ENCODE measurements around the gene DEK. TPM values are rescaled to one million over a fixed set of nuclear protein-coding genes. Genes with fewer than 3 reads are reported as not detected.

DEK gene
- total and polyA plus RNA-seq, 2 donors (not counting 1 experiment from before 2014, with no cell fraction given), result 13.6 to 114 TPM

DNA sequence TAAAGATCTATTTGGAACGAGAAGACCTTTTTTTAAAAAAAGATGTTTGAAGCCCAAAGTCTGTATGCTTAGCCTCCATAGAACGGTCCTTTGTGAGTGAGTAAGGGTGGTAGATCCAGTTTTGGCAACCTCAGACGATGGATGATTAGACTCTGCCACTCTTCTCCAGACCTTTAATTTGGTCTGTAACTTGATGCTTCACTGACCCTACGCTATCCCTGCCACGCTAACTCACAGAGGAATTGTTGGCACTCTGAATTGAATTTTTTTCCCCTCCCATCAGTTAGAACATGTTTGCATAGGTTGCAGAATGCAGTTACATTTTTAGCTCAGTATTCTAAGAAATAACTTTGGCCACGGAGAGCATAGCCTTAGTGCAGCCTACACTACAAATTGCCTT lies 15.8 kb upstream of the DEK start:
- TF ChIP-seq EZH2 (IDR thresholded peaks at IDR 0.05; ENCODE audit: borderline replicate concordance, insufficient read depth, low read depth, low read length, poor library complexity, severe bottlenecking), result no peak
- TF ChIP-seq, protein P1, sequence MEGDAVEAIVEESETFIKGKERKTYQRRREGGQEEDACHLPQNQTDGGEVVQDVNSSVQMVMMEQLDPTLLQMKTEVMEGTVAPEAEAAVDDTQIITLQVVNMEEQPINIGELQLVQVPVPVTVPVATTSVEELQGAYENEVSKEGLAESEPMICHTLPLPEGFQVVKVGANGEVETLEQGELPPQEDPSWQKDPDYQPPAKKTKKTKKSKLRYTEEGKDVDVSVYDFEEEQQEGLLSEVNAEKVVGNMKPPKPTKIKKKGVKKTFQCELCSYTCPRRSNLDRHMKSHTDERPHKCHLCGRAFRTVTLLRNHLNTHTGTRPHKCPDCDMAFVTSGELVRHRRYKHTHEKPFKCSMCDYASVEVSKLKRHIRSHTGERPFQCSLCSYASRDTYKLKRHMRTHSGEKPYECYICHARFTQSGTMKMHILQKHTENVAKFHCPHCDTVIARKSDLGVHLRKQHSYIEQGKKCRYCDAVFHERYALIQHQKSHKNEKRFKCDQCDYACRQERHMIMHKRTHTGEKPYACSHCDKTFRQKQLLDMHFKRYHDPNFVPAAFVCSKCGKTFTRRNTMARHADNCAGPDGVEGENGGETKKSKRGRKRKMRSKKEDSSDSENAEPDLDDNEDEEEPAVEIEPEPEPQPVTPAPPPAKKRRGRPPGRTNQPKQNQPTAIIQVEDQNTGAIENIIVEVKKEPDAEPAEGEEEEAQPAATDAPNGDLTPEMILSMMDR (IDR thresholded peaks at IDR 0.05), result no peak
- Histone ChIP-seq H4K20me1 (ENCODE audit: control insufficient read depth, insufficient read depth, low read length, poor library complexity, severe bottlenecking) (no peaks in the 10 kb centered on the region), H3K4me2 (replicated peaks; ENCODE audit: low read depth, low read length, poor library complexity, severe bottlenecking) (no peak overlapping the region), H3K27me3 (replicated peaks in 1 of 4; ENCODE audit: control extremely low read depth in 1 of 4, control insufficient read depth in 3 of 4, insufficient read depth in 4 of 4, low read length in 3 of 4) (peaks cover 2 to 31% (median 18%) of the 10 kb centered on the region in 4 experiments), H3K79me2 (ENCODE audit: control insufficient read depth, insufficient read depth, low read length) (no peaks in the 10 kb centered on the region), H3K4me1 (ENCODE audit: control insufficient read depth in 2 of 2, insufficient read depth in 2 of 2, low read length in 2 of 2) (peaks cover 8 to 10% of the 10 kb centered on the region in 2 donors), H3K36me3 (replicated peaks in 1 of 2; ENCODE audit: control extremely low read depth in 1 of 2, control insufficient read depth in 1 of 2, extremely low read depth in 1 of 2, insufficient read depth in 2 of 2, low read length in 1 of 2) (no peaks in the 10 kb centered on the region), H3K27ac (ENCODE audit: low read length in 2 of 2) (no peak overlapping the region), H3K4me3 (ENCODE audit: control extremely low read depth in 1 of 5, extremely low read depth in 1 of 5, insufficient read depth in 1 of 5, low read depth in 2 of 5, low read length in 4 of 5) (no peak overlapping the region), H2AFZ (ENCODE audit: insufficient read depth, low read depth, low read length, poor library complexity, severe bottlenecking) (no peak overlapping the region), H3K9ac (ENCODE audit: low read length) (no peak overlapping the region), H3K9me3 (ENCODE audit: control extremely low read depth in 1 of 3, control insufficient read depth in 2 of 3, insufficient read depth in 1 of 3, low read length in 2 of 3) (no peaks in the 10 kb centered on the region)
- 93% methylated on average over 3 of the region's 6 CpGs for WGBS (ENCODE audit: insufficient coverage)
- Mint-ChIP-seq H3K27me3 (peaks cover 52% of the 10 kb centered on the region), H3K4me1 (peaks cover 7% of the 10 kb centered on the region), H3K27ac (no peak overlapping the region), H3K9me3 (ENCODE audit: insufficient read depth) (no peaks in the 10 kb centered on the region), H3K4me3 (no peak overlapping the region)
- no peak for ATAC-seq (ENCODE audit: low read depth)
- DNase-seq, result no peak
- ChIA-PET CTCF (no interaction called here), POLR2A (no interaction called here)
- intact Hi-C loops (cut with micrococcal nuclease), result no loop called here

DNA sequence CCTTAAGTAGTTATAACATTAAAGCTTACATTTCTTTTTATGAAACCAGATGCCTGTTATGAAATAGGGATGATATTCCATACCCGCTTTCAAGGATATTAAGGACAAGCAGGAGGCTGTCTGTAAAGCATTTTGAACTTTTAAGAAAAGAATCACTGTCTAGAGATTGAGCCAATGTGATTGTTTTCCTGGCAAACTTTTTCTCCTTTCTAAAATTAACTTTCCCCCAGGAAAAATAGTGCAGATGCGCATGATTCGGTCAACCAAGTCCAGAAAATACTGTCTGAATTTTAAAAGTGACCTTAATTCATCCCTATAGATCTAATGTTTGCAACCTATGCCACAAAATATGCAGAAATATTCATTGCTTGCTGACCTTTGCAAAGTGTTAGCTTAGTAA lies 15.1 kb upstream of the DEK start:
- intact Hi-C loops (cut with micrococcal nuclease), result no loop called here
- peaks cover 56% of the 10 kb centered on the region for H3K27me3 Mint-ChIP-seq

More for the DNA sequence above, 15.1 kb upstream of the DEK start:
- TF ChIP-seq, protein P1 (IDR thresholded peaks at IDR 0.05), result no peak
- TF ChIP-seq EZH2 (IDR thresholded peaks at IDR 0.05; ENCODE audit: borderline replicate concordance, insufficient read depth, low read depth, low read length, poor library complexity, severe bottlenecking), result no peak
- Histone ChIP-seq H3K9ac (ENCODE audit: low read length) (no peak overlapping the region), H3K27ac (ENCODE audit: low read length in 2 of 2) (no peak overlapping the region), H3K4me3 (ENCODE audit: control extremely low read depth in 1 of 5, extremely low read depth in 1 of 5, insufficient read depth in 1 of 5, low read depth in 2 of 5, low read length in 4 of 5) (no peak overlapping the region), H3K36me3 (replicated peaks in 1 of 2; ENCODE audit: control extremely low read depth in 1 of 2, control insufficient read depth in 1 of 2, extremely low read depth in 1 of 2, insufficient read depth in 2 of 2, low read length in 1 of 2) (no peaks in the 10 kb centered on the region), H2AFZ (ENCODE audit: insufficient read depth, low read depth, low read length, poor library complexity, severe bottlenecking) (no peak overlapping the region), H4K20me1 (ENCODE audit: control insufficient read depth, insufficient read depth, low read length, poor library complexity, severe bottlenecking) (no peaks in the 10 kb centered on the region), H3K79me2 (ENCODE audit: control insufficient read depth, insufficient read depth, low read length) (no peaks in the 10 kb centered on the region), H3K9me3 (ENCODE audit: control extremely low read depth in 1 of 3, control insufficient read depth in 2 of 3, insufficient read depth in 1 of 3, low read length in 2 of 3) (no peaks in the 10 kb centered on the region), H3K4me2 (replicated peaks; ENCODE audit: low read depth, low read length, poor library complexity, severe bottlenecking) (no peak overlapping the region), H3K27me3 (replicated peaks in 1 of 4; ENCODE audit: control extremely low read depth in 1 of 4, control insufficient read depth in 3 of 4, insufficient read depth in 4 of 4, low read length in 3 of 4) (peaks cover 2 to 31% (median 18%) of the 10 kb centered on the region in 4 experiments), H3K4me1 (ENCODE audit: control insufficient read depth in 2 of 2, insufficient read depth in 2 of 2, low read length in 2 of 2) (peaks cover 8 to 10% of the 10 kb centered on the region in 2 donors)
- peaks cover 7% of the 10 kb centered on the region for H3K4me1 Mint-ChIP-seq
- H3K4me3 Mint-ChIP-seq, result no peak overlapping the region
- ATAC-seq (ENCODE audit: low read depth) (no peak), DNase-seq (no peak)
- ChIA-PET CTCF (no interaction called here), POLR2A (no interaction called here)
- H3K9me3 Mint-ChIP-seq (ENCODE audit: insufficient read depth), result no peaks in the 10 kb centered on the region
- WGBS (ENCODE audit: insufficient coverage), result no CpG with 5 or more reads among the region's 3 CpGs
- H3K27ac Mint-ChIP-seq, result no peak overlapping the region
